ENCODE results near the gene SLC2A13. TPM values are rescaled to one million over a fixed set of nuclear protein-coding genes. Genes with fewer than 3 reads are reported as not detected.

The SLC2A13 gene
- total RNA-seq, 1 donor from 2014 or later: 6.9 TPM

DNA sequence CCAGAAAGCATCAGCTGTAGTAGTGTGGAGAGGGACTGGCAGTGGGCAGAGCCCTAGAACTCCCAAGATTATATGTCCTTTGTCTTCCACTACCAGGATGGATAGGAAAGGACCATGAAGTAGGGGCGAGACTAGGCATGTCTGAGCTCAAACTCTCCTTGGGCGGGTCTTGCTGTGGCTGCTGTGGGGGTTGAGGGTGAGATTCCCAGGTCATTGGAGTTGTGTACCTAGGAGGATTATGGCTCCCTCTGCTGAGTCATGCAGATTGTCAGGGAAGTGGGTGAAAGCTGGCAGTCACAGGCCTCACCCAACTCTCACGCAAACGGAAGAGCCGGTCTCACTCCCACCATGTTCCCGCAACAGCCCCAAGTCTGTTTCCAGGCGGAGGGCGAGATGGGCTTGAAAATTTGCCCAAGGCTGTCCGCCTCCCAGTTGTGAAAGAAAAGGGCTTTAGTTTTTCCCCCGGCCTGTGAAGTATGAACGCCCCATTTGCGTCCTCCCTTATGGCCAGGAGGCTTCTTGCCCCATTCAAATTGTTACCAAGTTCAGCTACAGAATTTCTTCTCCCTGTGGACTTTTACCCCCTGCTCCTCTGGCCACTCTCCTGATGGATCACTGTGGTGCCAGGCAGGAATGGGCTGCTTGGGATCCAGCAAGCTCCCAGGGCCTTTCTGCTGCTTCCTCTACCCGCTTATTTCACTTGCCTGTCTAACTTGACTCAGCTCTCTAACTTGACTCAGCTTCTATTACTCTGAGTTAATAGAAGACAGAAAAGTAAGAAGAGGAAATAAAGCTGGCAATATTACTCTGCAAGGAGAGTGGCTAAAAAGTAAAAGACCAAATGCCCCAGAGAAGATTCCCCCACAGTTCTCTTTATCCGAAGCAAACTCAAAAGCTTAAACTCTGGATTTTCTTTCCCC lies 159.3 kb downstream of the SLC2A13 start:
- Mint-ChIP-seq H3K4me3 (ENCODE audit: unreplicated experiment) (no peak overlapping the region), H3K27ac (ENCODE audit: unreplicated experiment) (no peak overlapping the region), H3K9me3 (ENCODE audit: unreplicated experiment) (peaks cover 14% of the 10 kb centered on the region), H3K4me1 (ENCODE audit: unreplicated experiment) (no peaks in the 10 kb centered on the region), H3K36me3 (ENCODE audit: unreplicated experiment) (no peaks in the 10 kb centered on the region), H3K27me3 (ENCODE audit: unreplicated experiment) (no peaks in the 10 kb centered on the region)
- TF ChIP-seq, protein P1, sequence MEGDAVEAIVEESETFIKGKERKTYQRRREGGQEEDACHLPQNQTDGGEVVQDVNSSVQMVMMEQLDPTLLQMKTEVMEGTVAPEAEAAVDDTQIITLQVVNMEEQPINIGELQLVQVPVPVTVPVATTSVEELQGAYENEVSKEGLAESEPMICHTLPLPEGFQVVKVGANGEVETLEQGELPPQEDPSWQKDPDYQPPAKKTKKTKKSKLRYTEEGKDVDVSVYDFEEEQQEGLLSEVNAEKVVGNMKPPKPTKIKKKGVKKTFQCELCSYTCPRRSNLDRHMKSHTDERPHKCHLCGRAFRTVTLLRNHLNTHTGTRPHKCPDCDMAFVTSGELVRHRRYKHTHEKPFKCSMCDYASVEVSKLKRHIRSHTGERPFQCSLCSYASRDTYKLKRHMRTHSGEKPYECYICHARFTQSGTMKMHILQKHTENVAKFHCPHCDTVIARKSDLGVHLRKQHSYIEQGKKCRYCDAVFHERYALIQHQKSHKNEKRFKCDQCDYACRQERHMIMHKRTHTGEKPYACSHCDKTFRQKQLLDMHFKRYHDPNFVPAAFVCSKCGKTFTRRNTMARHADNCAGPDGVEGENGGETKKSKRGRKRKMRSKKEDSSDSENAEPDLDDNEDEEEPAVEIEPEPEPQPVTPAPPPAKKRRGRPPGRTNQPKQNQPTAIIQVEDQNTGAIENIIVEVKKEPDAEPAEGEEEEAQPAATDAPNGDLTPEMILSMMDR (IDR thresholded peaks at IDR 0.05): no peak
- no peak for DNase-seq (ENCODE audit: extremely low spot score, unreplicated experiment)

DNA sequence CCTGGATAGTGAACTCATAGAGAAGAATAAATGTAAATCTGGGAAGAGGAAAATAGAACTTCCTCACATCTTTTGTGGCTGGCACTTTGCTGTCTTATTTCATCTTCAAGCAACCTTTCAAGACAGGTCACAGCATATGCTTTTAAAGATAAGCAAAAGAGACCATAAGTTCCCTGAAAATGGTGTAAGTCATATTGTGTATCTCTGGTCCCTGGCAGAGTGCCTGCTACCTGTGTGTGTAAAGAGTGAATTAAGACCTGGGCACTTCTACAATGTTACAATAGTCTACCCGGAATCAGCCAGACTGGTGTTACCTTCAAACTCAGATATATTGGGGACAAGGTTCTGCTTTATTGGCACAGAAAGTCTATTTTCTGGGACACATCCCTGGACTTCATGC lies 168.8 kb downstream of the SLC2A13 start:
- no peaks in the 10 kb centered on the region for H3K27me3 Mint-ChIP-seq (ENCODE audit: unreplicated experiment)
- no peak overlapping the region for H3K4me3 Mint-ChIP-seq (ENCODE audit: unreplicated experiment)
- H3K27ac Mint-ChIP-seq (ENCODE audit: unreplicated experiment): no peak overlapping the region
- no peak for DNase-seq (ENCODE audit: extremely low spot score, unreplicated experiment)
- H3K36me3 Mint-ChIP-seq (ENCODE audit: unreplicated experiment): no peaks in the 10 kb centered on the region
- H3K9me3 Mint-ChIP-seq (ENCODE audit: unreplicated experiment): peaks cover 10% of the 10 kb centered on the region
- H3K4me1 Mint-ChIP-seq (ENCODE audit: unreplicated experiment): peaks cover 2% of the 10 kb centered on the region
- TF ChIP-seq, protein P1 (IDR thresholded peaks at IDR 0.05): no peak

DNA sequence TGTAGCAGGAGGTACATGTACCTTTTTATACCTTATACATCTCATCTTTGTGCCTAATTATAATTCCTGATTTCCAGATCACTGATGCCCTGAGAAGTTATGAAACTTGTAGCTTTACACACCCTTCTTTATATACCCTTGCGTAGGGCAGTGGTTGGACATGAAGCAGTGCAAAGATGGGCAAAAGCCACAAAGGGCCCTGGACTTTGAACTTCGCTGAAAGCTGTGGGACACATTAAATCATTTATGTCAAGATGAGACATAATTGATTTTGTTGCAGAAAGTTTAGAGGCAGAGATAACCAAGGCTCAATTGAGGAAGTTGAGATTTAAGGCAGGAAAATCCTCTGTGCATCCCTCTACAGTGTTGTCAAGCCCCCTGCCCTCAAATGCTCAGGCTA lies 170.0 kb downstream of the SLC2A13 start:
- H3K9me3 Mint-ChIP-seq (ENCODE audit: unreplicated experiment): no peaks in the 10 kb centered on the region
- TF ChIP-seq, protein P1 (IDR thresholded peaks at IDR 0.05): no peak

DNA sequence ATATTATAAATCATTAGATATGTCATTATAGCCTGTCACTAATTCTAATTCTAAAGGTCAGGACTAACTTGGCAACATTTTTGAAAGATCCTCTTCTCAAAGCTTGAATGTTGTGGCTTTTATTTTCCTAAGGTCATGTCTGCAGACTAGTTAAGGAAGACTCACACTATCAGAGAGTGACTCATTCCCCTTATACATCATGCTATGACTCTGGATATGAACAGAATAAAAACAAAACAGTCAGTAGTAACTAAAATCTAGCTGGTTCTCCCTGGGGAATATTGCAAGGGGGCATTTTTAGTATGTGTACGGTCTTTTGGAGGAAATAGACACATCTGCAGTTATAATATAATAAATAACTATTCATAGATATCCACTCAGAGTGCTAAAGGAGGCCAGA lies 170.6 kb downstream of the SLC2A13 start:
- H3K27me3 Mint-ChIP-seq (ENCODE audit: unreplicated experiment): no peaks in the 10 kb centered on the region
- no peak for DNase-seq (ENCODE audit: extremely low spot score, unreplicated experiment)
- H3K4me1 Mint-ChIP-seq (ENCODE audit: unreplicated experiment): peaks cover 2% of the 10 kb centered on the region

More for the DNA sequence above, 170.0 kb downstream of the SLC2A13 start:
- Mint-ChIP-seq H3K36me3 (ENCODE audit: unreplicated experiment) (no peaks in the 10 kb centered on the region), H3K4me3 (ENCODE audit: unreplicated experiment) (no peak overlapping the region), H3K4me1 (ENCODE audit: unreplicated experiment) (peaks cover 2% of the 10 kb centered on the region), H3K27ac (ENCODE audit: unreplicated experiment) (no peak overlapping the region), H3K27me3 (ENCODE audit: unreplicated experiment) (no peaks in the 10 kb centered on the region)
- no peak for DNase-seq (ENCODE audit: extremely low spot score, unreplicated experiment)

DNA sequence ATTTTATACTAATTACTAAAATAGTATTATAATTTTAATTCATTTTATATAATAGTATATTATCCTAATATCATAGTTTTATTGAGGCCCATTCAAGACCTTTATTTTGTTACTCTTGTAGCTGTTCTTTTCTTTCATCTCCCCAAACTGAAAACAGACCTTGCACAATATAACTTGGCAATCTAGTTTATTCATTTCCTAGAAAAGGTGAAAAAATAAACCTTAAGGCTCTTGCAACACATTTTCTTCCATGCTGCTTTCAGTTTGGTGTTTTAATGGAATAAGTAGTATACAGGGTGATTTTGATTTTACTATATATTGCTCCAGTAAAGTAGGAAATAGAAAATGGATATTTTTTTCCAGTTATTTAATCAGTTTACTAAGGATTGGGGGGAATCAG lies 174.0 kb downstream of the SLC2A13 start:
- Mint-ChIP-seq H3K9me3 (ENCODE audit: unreplicated experiment) (no peaks in the 10 kb centered on the region), H3K4me1 (ENCODE audit: unreplicated experiment) (peaks cover 2% of the 10 kb centered on the region), H3K27me3 (ENCODE audit: unreplicated experiment) (no peaks in the 10 kb centered on the region), H3K27ac (ENCODE audit: unreplicated experiment) (no peak overlapping the region), H3K4me3 (ENCODE audit: unreplicated experiment) (no peak overlapping the region), H3K36me3 (ENCODE audit: unreplicated experiment) (no peaks in the 10 kb centered on the region)
- no peak for DNase-seq (ENCODE audit: extremely low spot score, unreplicated experiment)
- TF ChIP-seq, protein P1 (IDR thresholded peaks at IDR 0.05): no peak

More for the DNA sequence above, 170.6 kb downstream of the SLC2A13 start:
- Mint-ChIP-seq H3K9me3 (ENCODE audit: unreplicated experiment) (no peaks in the 10 kb centered on the region), H3K4me3 (ENCODE audit: unreplicated experiment) (no peak overlapping the region), H3K36me3 (ENCODE audit: unreplicated experiment) (no peaks in the 10 kb centered on the region), H3K27ac (ENCODE audit: unreplicated experiment) (no peak overlapping the region)
- TF ChIP-seq, protein P1 (IDR thresholded peaks at IDR 0.05): no peak
